SH-SY5Y (cell line): ENCODE data around the gene NAV2.

ENCODE experiments used
- GATA2 ChIP-seq: IDR thresholded peaks from 2 replicates; pipeline ENCODE4 v1.6.1; 2011; ENCODE audit warnings: mild to moderate bottlenecking, low read depth, low read length
- GATA3 ChIP-seq: IDR thresholded peaks from 2 replicates; pipeline ENCODE4 v1.6.1; 2011; ENCODE audit warnings: low read depth, mild to moderate bottlenecking, low read length, moderate library complexity

DNA sequence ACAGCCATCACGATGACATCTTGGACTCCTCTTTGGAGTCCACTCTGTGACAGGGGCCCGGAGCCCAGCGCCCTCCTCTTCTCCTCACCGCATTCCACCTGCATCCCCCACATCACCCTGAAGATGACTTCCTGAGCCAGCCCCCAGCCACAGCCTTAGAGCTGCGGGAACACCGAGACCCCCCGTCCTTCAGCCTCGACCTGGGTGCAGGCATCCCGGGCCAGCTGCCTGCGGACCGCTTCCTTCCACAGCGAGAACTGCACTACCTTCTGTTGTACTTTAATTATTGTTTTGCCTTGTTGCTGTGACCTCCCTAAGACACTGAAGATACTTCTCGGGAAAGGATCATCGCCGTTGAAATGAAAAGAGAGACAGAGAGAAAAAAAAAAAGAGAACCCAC, 405.6 kb downstream of the NAV2 start:
- TF ChIP-seq GATA3: no peak
- TF ChIP-seq GATA2: no peak
